CD4-positive, alpha-beta T cell treated with Interleukin-17A for 4 hours (primary cell): ENCODE measurements around the gene KCNIP2.
A peak's percentile ranks its signal among the peaks of the same experiment; 100 is the strongest.

Source experiments
- DNase-seq: peaks from one replicate; pipeline ENCODE4 v3.0.0-alpha.2; 2020; ENCODE audit warnings: mixed read lengths

Gene KCNIP2

DNA sequence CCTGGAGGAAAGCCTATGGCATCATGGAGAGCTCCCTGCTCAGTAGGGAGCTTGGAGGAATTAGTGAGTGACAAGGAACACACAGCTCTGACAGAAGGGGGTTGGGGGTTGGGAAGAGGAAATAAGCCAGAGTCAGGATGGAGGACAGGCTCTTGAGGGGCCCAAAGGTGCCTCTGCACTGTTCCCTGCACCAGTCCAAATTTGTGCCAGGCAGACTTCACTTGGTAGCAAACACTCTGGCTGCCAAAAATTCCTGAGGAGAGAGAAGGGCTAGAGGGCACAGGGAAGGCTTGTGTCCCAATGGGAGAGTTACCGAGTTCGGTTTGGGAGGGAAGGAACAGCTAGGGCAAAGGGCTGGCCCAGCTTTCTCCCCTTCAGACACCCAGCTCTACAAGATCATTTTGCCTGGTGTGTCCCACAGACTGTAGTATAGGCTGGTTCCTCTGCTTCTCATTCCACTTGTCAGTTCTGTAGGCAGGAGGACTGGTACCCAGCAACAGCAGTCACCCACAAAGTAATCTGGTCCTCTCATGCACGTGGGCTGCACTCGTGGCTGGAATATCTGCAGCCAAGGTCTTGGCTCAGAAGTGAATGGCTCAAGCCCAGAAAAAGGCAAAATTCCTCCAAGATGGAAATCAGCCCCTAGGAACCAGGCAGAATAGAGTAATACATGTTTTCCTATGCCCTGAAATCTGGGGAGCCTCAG, 8.0 kb upstream of the KCNIP2 start:
- no peak for DNase-seq

DNA sequence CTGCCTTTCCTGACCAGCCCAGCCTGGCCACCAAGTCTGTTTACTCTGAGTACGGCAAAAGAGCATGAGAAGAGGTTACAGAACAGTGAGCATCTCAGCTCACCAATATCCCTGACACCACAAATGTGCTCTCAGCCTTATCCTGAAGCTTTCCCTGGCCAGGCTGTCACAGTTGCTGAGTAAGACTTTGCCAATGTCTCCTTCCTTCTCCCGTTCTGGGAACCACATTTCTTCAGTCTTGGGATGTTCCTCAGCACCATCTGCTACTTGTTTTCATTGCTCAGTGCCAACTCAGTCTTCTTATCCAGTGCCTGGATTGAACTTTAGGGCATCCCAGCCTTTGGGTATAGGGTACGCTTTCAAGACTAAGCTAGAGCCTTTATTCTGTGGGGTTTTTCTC, 7.1 kb upstream of the KCNIP2 start:
- DNase-seq = no peak

DNA sequence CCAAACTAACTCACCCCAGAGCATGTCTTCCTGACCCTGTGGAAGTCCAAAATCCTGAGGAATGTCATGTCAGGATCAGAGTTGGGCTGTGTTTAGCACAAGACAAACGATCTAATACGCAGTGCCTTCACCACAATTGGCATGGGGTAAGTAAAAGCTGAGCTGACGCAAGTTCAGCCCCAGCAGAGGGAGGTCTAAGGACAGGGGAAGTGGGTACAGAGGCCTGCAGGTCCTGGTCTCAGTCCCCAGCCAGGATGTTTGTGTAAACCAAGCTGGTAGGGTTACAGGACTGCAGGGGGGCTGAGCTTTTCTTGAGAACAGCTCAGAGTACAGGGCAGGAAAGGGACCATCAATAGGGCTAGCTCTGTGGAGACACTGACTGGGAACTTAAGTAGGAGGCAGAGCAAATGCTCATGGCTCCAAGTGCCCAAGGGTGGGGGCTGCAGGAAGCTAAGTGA, 5.3 kb upstream of the KCNIP2 start:
- no peak for DNase-seq

DNA sequence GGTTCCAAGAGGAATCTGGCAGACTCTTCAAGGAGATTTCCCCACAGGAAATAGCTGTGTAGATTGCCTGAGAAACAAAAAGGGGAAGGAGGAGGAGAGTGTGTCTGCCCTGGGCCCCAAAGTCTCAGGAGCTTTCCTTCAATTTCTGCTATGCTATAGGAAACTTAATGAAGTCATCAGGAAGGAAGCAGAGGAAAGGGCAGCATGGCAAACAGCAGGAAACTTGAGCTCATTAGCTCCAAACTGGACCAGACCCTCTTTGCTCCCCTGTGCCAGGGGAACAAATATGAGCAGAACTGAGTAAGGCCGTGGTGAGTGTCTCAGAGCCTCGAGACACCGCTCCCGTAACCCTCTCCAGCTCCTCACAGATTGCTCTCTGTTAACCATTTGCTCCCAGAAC, 4.8 kb upstream of the KCNIP2 start:
- DNase-seq = no peak

- DNase-seq = no peak
Measured at GRCh38 chr10:101845893-101846292, 2.3 kb upstream of the KCNIP2 start.

DNA sequence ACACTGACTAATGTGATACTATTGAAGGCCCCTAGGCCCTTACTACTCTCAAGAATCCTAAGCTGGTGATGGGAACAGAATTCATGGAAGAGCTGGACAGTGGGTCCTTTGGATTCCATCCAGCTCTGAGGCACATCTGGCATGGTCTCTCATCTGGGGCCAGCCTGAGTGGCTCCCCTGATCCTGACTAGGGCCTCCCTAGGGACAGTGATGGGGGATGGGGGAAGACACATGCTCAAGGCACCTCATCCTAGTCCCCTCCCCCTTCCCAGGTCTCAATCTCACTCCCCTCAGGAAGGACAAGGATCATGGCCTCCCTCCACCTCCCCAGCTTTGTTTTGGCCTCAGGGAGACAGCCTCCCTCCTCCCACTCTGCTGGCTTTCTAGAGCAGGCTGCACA, 1.8 kb downstream of the KCNIP2 start:
- no peak for DNase-seq

GRCh38 chr10:101840741-101841453, 2.7 kb downstream of the KCNIP2 start:
- DNase-seq = peak; percentile 77

- DNase-seq = peak; percentile 30
Measured at GRCh38 chr10:101840102-101840684, 3.4 kb downstream of the KCNIP2 start.

GRCh38 chr10:101839416-101840063, 4.1 kb downstream of the KCNIP2 start:
- DNase-seq = peak; percentile 77

DNA sequence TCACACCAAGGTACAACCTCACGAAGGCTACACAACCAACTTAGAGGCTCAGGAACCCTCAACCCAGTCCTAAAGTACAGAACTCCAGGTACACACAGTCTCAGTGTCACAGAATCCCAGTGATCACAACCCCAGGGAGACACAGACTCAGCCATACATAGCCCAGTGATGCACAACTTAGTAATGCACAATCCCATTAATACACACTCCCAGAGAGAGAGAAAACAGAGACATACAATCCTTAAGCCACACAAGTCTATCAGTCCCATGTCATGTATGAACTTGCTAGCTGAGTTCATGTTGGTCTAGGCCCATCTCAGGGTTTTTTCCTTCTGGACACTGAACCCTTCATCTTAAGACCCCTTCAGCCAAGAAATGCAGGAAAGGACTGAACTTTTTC, 4.6 kb downstream of the KCNIP2 start:
- no peak for DNase-seq

GRCh38 chr10:101838416-101838970, 5.1 kb downstream of the KCNIP2 start:
- DNase-seq = no peak

GRCh38 chr10:101837748-101838147, 5.9 kb downstream of the KCNIP2 start:
- no peak for DNase-seq

DNA sequence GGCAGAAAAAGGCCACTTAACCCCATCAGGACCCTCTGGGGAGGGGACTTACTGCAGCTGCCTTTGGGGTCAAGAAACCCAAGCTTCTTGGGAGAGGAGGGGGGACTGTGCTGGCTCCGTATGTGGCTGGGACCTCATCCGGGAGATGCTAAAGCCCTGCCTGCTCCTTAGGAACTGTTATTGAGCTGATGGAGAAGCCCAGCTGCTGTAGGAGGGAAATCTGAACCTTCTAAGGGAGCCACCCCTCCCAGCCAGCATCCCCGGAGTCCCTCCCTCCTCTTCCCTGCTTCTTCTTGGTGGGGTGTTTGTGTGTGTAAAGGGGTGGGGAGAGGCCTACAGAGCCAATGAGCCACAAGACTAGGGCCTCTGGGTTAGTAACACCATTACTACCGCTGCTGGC, 8.2 kb downstream of the KCNIP2 start:
- no peak for DNase-seq

GRCh38 chr10:101834341-101834740, 9.3 kb downstream of the KCNIP2 start:
- peak; percentile 53 for DNase-seq

DNA sequence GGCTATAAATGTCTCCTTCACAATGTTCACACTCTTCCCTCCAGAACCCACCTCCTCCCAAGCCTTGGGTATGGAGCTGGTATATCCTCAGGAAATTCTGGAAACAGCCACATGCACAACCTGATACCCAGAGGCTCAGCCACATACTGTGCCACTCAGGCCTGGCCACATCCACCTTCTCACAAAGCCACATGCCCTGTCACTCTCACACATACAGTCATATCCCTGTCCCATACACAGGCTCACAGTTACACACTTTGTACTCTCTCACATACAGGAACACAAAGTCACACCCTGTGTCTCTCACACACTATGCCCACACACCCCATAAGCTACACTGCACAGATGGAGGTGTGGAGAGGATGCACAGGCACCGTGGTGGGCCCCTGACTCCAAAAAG, 10.1 kb downstream of the KCNIP2 start:
- DNase-seq = no peak

DNA sequence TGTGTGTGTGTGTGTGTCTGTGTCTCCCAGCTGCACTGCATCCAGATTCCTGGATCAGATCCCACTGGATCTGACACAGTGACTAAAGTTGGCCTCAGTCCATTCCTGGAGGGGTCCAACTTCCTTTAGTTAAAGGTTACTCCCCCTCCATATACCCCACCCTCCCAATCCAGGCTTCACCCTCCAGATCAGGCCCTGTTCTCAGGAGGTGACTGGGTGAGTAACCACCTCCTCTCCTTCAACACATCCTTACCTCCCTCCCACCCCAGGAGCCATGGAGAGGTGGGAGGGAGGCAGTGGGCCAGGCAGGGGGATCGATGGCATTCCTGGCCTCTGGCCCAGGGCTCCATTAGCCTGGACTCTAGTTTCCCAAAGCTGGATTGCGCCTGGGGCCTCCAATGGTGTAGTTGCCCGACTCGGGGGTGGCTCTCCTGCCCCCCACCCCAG, 11.3 kb downstream of the KCNIP2 start:
- no peak for DNase-seq

DNA sequence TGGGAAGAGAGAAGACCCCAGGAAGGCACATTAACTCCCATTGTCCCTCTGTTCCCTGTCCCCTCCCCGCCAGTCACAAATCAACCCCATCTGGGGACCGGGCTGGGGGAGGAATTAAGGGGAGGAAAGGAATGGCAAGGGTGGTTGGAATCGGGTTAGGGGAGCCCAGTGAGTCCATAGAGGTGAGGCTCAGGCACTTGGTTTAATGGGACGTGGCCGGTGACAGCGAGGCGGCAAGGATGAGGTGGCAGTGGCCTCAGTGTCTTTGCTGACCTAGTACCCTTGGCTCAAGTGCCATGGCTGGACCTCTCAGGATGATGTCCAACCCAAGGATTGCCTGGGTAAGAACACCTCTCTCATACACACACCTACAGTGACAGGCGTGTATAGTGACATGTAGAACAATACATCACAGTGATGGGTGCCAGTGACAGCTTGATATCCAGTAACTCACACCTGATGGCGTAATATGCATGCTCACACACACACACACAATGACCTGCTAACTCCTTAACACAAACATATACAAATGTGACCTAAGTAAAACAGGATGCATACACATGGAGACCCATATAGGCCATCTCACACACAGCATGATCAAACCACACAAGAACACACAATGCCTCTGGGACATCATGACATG, 12.3 kb downstream of the KCNIP2 start:
- DNase-seq = no peak

- peak; percentile 98 for DNase-seq
Measured at GRCh38 chr10:101830322-101831168, 13.1 kb downstream of the KCNIP2 start.

GRCh38 chr10:101829561-101830315, 13.9 kb downstream of the KCNIP2 start:
- DNase-seq = peak; percentile 82

- DNase-seq = no peak
Measured at GRCh38 chr10:101828766-101829551, 14.6 kb downstream of the KCNIP2 start.
